IMR-90 (cell line): ENCODE results near the gene FOXN3. TPM values are rescaled to one million over a fixed set of nuclear protein-coding genes. Genes with fewer than 3 reads are reported as not detected.

Experiments
- ATAC-seq: fragments of 200-7000 bp; cut with Tn5 transposase; 2 replicates; pipeline ENCODE4 v1.9.1; 2020; ENCODE audit warnings: low read depth, mild to moderate bottlenecking, moderate library complexity
- BruUV-seq: library from RNA; stranded (reverse); fragments of 400-500 nt; replicated peaks from 2 replicates; lab custom pipeline; 2021; lab: Mats Ljungman, UMichigan
- CTCF ChIA-PET: fragments of 300-600 bp; formaldehyde crosslinking; extraction: SDS; loops from one replicate; lab custom pipeline; 2021; ENCODE audit warnings: antibody characterized with exemption; lab: Yijun Ruan, JAX
- POLR2A ChIA-PET: fragments of 300-600 bp; sonication (Branson Sonifier 250); formaldehyde crosslinking; loops from one replicate; lab custom pipeline; 2022; ENCODE audit warnings: antibody characterized with exemption; ENCODE audit not compliant: unreplicated experiment; lab: Charles Lee
- DNase-seq: peaks from one replicate; pipeline ENCODE4 v3.0.0; 2013
- H2AFZ ChIP-seq: replicated peaks from 2 replicates; pipeline ENCODE3; 2013; ENCODE audit warnings: low read length, mild to moderate bottlenecking; ENCODE audit not compliant: poor library complexity
- H2AK5ac ChIP-seq: 2 replicates; pipeline ENCODE4 v1.6.1; 2013; ENCODE audit warnings: low read depth, low read length, inconsistent platforms
- H2AK9ac ChIP-seq: replicated peaks from 2 replicates; pipeline ENCODE3; 2013; ENCODE audit warnings: mild to moderate bottlenecking, low read depth, low read length, moderate library complexity; ENCODE audit not compliant: poor library complexity
- H2BK120ac ChIP-seq: 2 replicates; pipeline ENCODE4 v1.6.1; 2013; ENCODE audit warnings: low read depth, low read length, inconsistent platforms
- H2BK15ac ChIP-seq: 3 replicates; pipeline ENCODE4 v1.6.1; 2013; ENCODE audit warnings: low read depth, low read length, inconsistent platforms
- H2BK20ac ChIP-seq: 2 replicates; pipeline ENCODE4 v1.6.1; 2013; ENCODE audit warnings: low read depth, mild to moderate bottlenecking, inconsistent platforms, low read length, moderate library complexity
- H2BK5ac ChIP-seq: 2 replicates; pipeline ENCODE4 v1.6.1; 2013; ENCODE audit warnings: mild to moderate bottlenecking, low read depth, low read length, inconsistent platforms; ENCODE audit not compliant: poor library complexity, severe bottlenecking
- H3K14ac ChIP-seq: replicated peaks from 2 replicates; pipeline ENCODE4 v1.6.1; 2013; ENCODE audit warnings: low read depth, low read length, inconsistent platforms
- H3K18ac ChIP-seq: 2 replicates; pipeline ENCODE4 v1.6.1; 2013; ENCODE audit warnings: low read depth, low read length, control low read depth
- H3K23ac ChIP-seq: 2 replicates; pipeline ENCODE4 v1.6.1; 2013; ENCODE audit warnings: low read depth, low read length, inconsistent platforms
- H3K27ac ChIP-seq: 2 replicates; pipeline ENCODE4 v1.5.1; 2013; ENCODE audit warnings: mild to moderate bottlenecking, control low read depth, low read length; ENCODE audit not compliant: insufficient read depth
- H3K27me3 ChIP-seq: 2 replicates; pipeline ENCODE4 v1.6.1; 2013; ENCODE audit warnings: low read length; ENCODE audit not compliant: control insufficient read depth, insufficient read depth
- H3K36me3 ChIP-seq: 2 replicates; pipeline ENCODE4 v1.6.1; 2013; ENCODE audit warnings: low read length, mixed read lengths; ENCODE audit not compliant: control insufficient read depth, insufficient read depth
- H3K4ac ChIP-seq: 2 replicates; pipeline ENCODE4 v1.6.1; 2013; ENCODE audit warnings: low read depth, low read length, inconsistent platforms
- H3K4me1 ChIP-seq: 2 replicates; pipeline ENCODE4 v1.6.1; 2013; ENCODE audit warnings: low read length, mixed read lengths; ENCODE audit not compliant: control insufficient read depth, insufficient read depth
- H3K4me2 ChIP-seq: 2 replicates; pipeline ENCODE4 v1.6.1; 2013; ENCODE audit warnings: low read depth, mild to moderate bottlenecking, control low read depth, low read length, moderate library complexity
- H3K4me3 ChIP-seq: 2 replicates; pipeline ENCODE4 v1.5.1; 2013; ENCODE audit warnings: low read depth, mild to moderate bottlenecking, control low read depth, low read length, moderate library complexity; ENCODE audit not compliant: insufficient read depth
- H3K56ac ChIP-seq: 2 replicates; pipeline ENCODE4 v1.6.1; 2013; ENCODE audit warnings: low read length, inconsistent platforms; ENCODE audit not compliant: insufficient read depth; ENCODE audit errors: extremely low read depth
- H3K79me1 ChIP-seq, 2 experiments: 2 replicates each; pipeline ENCODE4 v1.6.1; 2013; ENCODE audit warnings: low read length in 2 of 2, inconsistent platforms in 1 of 2, low read depth in 1 of 2
- H3K9ac ChIP-seq: 2 replicates; pipeline ENCODE4 v1.6.1; 2013; ENCODE audit warnings: low read depth, low read length, control low read depth
- H3K9me1 ChIP-seq: 2 replicates; pipeline ENCODE4 v1.6.1; 2013; ENCODE audit warnings: low read length, inconsistent platforms; ENCODE audit not compliant: insufficient read depth
- H3K9me3 ChIP-seq: 2 replicates; pipeline ENCODE4 v1.6.1; 2013; ENCODE audit warnings: low read length; ENCODE audit not compliant: control insufficient read depth, insufficient read depth
- H4K20me1 ChIP-seq: 2 replicates; pipeline ENCODE4 v1.6.1; 2013; ENCODE audit warnings: low read length, inconsistent platforms; ENCODE audit not compliant: insufficient read depth
- H4K5ac ChIP-seq: 2 replicates; pipeline ENCODE4 v1.6.1; 2013; ENCODE audit warnings: mild to moderate bottlenecking, low read depth, low read length, control low read depth
- H4K8ac ChIP-seq, 2 experiments: 2 replicates each; pipeline ENCODE4 v1.6.1; 2013; ENCODE audit warnings: low read depth in 2 of 2, low read length in 2 of 2, control low read depth in 1 of 2, inconsistent platforms in 1 of 2
- H4K91ac ChIP-seq: 2 replicates; pipeline ENCODE4 v1.6.1; 2013; ENCODE audit warnings: low read depth, low read length, inconsistent platforms; ENCODE audit not compliant: insufficient read depth
- CHD1 ChIP-seq: IDR thresholded peaks from 2 replicates; pipeline ENCODE4 v1.6.1; 2012; ENCODE audit warnings: low read depth, low read length, improper control_type of control experiment
- ELK1 ChIP-seq: fragments of 150-350 bp; IDR thresholded peaks from 2 replicates; pipeline ENCODE4 v1.6.1; 2016; ENCODE audit warnings: low read depth, mild to moderate bottlenecking, low read length, moderate library complexity, borderline replicate concordance
- FOS ChIP-seq: fragments of 150-350 bp; IDR thresholded peaks from 2 replicates; pipeline ENCODE4 v1.6.1; 2016; ENCODE audit warnings: low read depth, low read length
- MAFK ChIP-seq: IDR thresholded peaks from 2 replicates; pipeline ENCODE4 v1.6.1; 2012; ENCODE audit warnings: low read depth, low read length, improper control_type of control experiment
- MXI1 ChIP-seq: IDR thresholded peaks from 2 replicates; pipeline ENCODE4 v1.6.1; 2012; ENCODE audit warnings: low read depth, mild to moderate bottlenecking, low read length, moderate library complexity, borderline replicate concordance
- RFX5 ChIP-seq: IDR thresholded peaks from 2 replicates; pipeline ENCODE4 v1.8.0; 2012; ENCODE audit warnings: low read depth, mild to moderate bottlenecking, low read length, moderate library complexity
- WGBS, 2 experiments: methylation state at CpG; one replicate each; pipeline versions ENCODE4 v1.1.5 to v1.1.7; 2013; ENCODE audit warnings: missing lambda C conversion rate in 2 of 2; ENCODE audit not compliant: insufficient read length in 1 of 2; ENCODE audit errors: extremely low coverage in 2 of 2; 5-methylcytosine and 5-hydroxymethylcytosine counted together
- dilution Hi-C: fragments of 300-500 bp; cut with HindIII; formaldehyde crosslinking; loops from one replicate; pipeline ENCODE4 v1.14.3; 2018; ENCODE audit warnings: low sequenced_read_pairs; ENCODE audit not compliant: unreplicated experiment
- in situ Hi-C: fragments of 300-500 bp; cut with MboI; formaldehyde crosslinking; loops from 3 replicates; pipeline ENCODE4 v1.14.3; 2019; ENCODE audit warnings: low sequenced_read_pairs, inconsistent platforms, mixed read lengths
- intact Hi-C: fragments of 100-400 bp; cut with micrococcal nuclease; formaldehyde crosslinking; loops from 2 replicates; pipeline ENCODE4 v1.10.0; 2022
- polyA plus RNA-seq, 3 experiments: library from polyadenylated mRNA; depleted of rRNA; stranded (reverse); fragments of >200 nt; gene quantifications; 2 replicates each; pipeline ENCODE4 v1.2.3, GENCODE V29; 2012; ENCODE audit warnings: low replicate concordance in 1 of 3
- total RNA-seq: library from RNA; depleted of rRNA; stranded (reverse); fragments of >200 nt; gene quantifications from 2 replicates; pipeline ENCODE4 v1.2.3, GENCODE V29; 2012

Gene FOXN3
- total and polyA plus RNA-seq, 2 of the 4 experiments (the other 2 are of a cell fraction): 22.6 to 33.7 TPM

GRCh38 chr14:89360277-89360676, 56.8 kb downstream of the FOXN3 start:
- H3K27me3 ChIP-seq: no peaks in the 10 kb centered on the region
- no peak overlapping the region for H3K9ac ChIP-seq
- no peak overlapping the region for H2AK5ac ChIP-seq
- intact Hi-C loops: no loop called here
- WGBS, 2 experiments: 60 to 100% methylated on average over 1 to 2 of the region's 3 CpGs
- TF ChIP-seq MXI1: no peak
- no peak for TF ChIP-seq FOS
- TF ChIP-seq ELK1: no peak
- no peak for TF ChIP-seq MAFK
- no peak for TF ChIP-seq RFX5
- TF ChIP-seq CHD1: no peak
- H4K5ac ChIP-seq: no peak overlapping the region
- H4K8ac ChIP-seq: no peak overlapping the region
- ChIA-PET POLR2A (no interaction called here), CTCF (no interaction called here)
- no peak overlapping the region for H3K27ac ChIP-seq
- DNase-seq: no peak
- H4K91ac ChIP-seq: no peak overlapping the region
- no peak overlapping the region for H2BK5ac ChIP-seq
- H2AFZ ChIP-seq: no peak overlapping the region
- peaks cover 43 to 59% of the 10 kb centered on the region in 2 experiments for H3K79me1 ChIP-seq
- no peaks in the 10 kb centered on the region for H3K36me3 ChIP-seq
- H3K23ac ChIP-seq: no peak overlapping the region; the same call in 1 of the 2 replicates
- ATAC-seq: no peak
- peaks cover 24% of the 10 kb centered on the region for H4K20me1 ChIP-seq
- no peaks in the 10 kb centered on the region; the same call in 1 of the 2 replicates for H3K4me1 ChIP-seq
- in situ Hi-C loops: no loop called here
- H2AK9ac ChIP-seq: no peak overlapping the region
- H3K4me3 ChIP-seq: no peak overlapping the region
- peaks cover 8% of the 10 kb centered on the region for H3K9me1 ChIP-seq
- no peak overlapping the region for H2BK120ac ChIP-seq
- BruUV-seq: no TSS peak
- H3K4ac ChIP-seq: no peak overlapping the region
- no peaks in the 10 kb centered on the region for H3K9me3 ChIP-seq
- H3K56ac ChIP-seq: no peak overlapping the region
- H2BK20ac ChIP-seq: no peak overlapping the region
- H3K18ac ChIP-seq: no peak overlapping the region
- H3K4me2 ChIP-seq: no peak overlapping the region
- H3K14ac ChIP-seq: no peak overlapping the region
- H2BK15ac ChIP-seq: no peak overlapping the region
- dilution Hi-C loops: no loop called here
